WTC11 (cell line): ENCODE results near the gene USP2. TPM values are rescaled to one million over a fixed set of nuclear protein-coding genes. Genes with fewer than 3 reads are reported as not detected.

Experiments used
- ATAC-seq: fragments of 200-7000 bp; cut with Tn5 transposase; 2 replicates; pipeline ENCODE4 v1.10.0; 2021; ENCODE audit warnings: mild to moderate bottlenecking, moderate library complexity
- CTCF ChIA-PET: fragments of 300-600 bp; sonication (Branson Sonifier 250); formaldehyde crosslinking; loops from one replicate; lab custom pipeline; 2021; ENCODE audit warnings: antibody characterized with exemption; lab: Charles Lee
- POLR2A ChIA-PET: fragments of 350-600 bp; sonication (Branson Sonifier 250); formaldehyde crosslinking; loops from one replicate; lab custom pipeline; 2021; ENCODE audit warnings: antibody characterized with exemption; lab: Charles Lee
- DNase-seq: peaks from one replicate; pipeline ENCODE4 v3.0.0; 2021; ENCODE audit warnings: low spot score
- H3K27ac Mint-ChIP-seq: 2 replicates; pipeline ENCODE4 v1.8.0; 2021; ENCODE audit warnings: mixed read lengths
- H3K27me3 Mint-ChIP-seq: 2 replicates; pipeline ENCODE4 v1.8.0; 2021; ENCODE audit warnings: low read depth, mild to moderate bottlenecking, moderate library complexity, mixed read lengths
- H3K36me3 Mint-ChIP-seq: 2 replicates; pipeline ENCODE4 v1.8.0; 2021; ENCODE audit warnings: mixed read lengths
- H3K4me1 Mint-ChIP-seq: 2 replicates; pipeline ENCODE4 v1.8.0; 2022; ENCODE audit warnings: mixed read lengths
- H3K4me3 Mint-ChIP-seq: 2 replicates; pipeline ENCODE4 v1.8.0; 2021; ENCODE audit warnings: mild to moderate bottlenecking, moderate library complexity, mixed read lengths
- H3K9me3 Mint-ChIP-seq: 2 replicates; pipeline ENCODE4 v1.8.0; 2021; ENCODE audit warnings: mixed read lengths
- AR ChIP-seq: fragments of 250-450 bp; sonication (Bioruptor Pico); IDR thresholded peaks from 2 replicates; pipeline ENCODE4 v1.9.0; 2021; ENCODE audit warnings: mild to moderate bottlenecking
- ATF2 ChIP-seq: sonication (generic); formaldehyde crosslinking; IDR thresholded peaks from 2 replicates; pipeline ENCODE4 v1.8.1; 2022; ENCODE audit warnings: low read depth, missing genetic modification reagents, borderline replicate concordance
- ATF6 ChIP-seq: sonication (generic); formaldehyde crosslinking; IDR thresholded peaks from 2 replicates; pipeline ENCODE4 v1.8.1; 2023; ENCODE audit warnings: mild to moderate bottlenecking, missing genetic modification reagents
- ESRRA ChIP-seq: sonication (generic); formaldehyde crosslinking; IDR thresholded peaks from 2 replicates; pipeline ENCODE4 v1.8.1; 2022; ENCODE audit warnings: mild to moderate bottlenecking, missing genetic modification reagents, borderline replicate concordance
- FOXJ3 ChIP-seq: sonication (generic); formaldehyde crosslinking; IDR thresholded peaks from 2 replicates; pipeline ENCODE4 v1.9.0; 2021; ENCODE audit warnings: missing genetic modification reagents, mild to moderate bottlenecking, borderline replicate concordance
- HMGA2 ChIP-seq: fragments of 250-450 bp; sonication (Bioruptor Pico); IDR thresholded peaks from 2 replicates; pipeline ENCODE4 v1.4.0; 2021; ENCODE audit warnings: mild to moderate bottlenecking, moderate library complexity
- JAZF1 ChIP-seq: fragments of 250-450 bp; sonication (Bioruptor Pico); IDR thresholded peaks from 2 replicates; pipeline ENCODE4 v1.9.0; 2021; ENCODE audit warnings: moderate library complexity, mild to moderate bottlenecking, inconsistent platforms
- JUN ChIP-seq: sonication (generic); formaldehyde crosslinking; IDR thresholded peaks from 2 replicates; pipeline ENCODE4 v1.8.0; 2023; ENCODE audit warnings: mild to moderate bottlenecking, missing genetic modification reagents
- MAX ChIP-seq: sonication (generic); formaldehyde crosslinking; IDR thresholded peaks from 2 replicates; pipeline ENCODE4 v1.8.0; 2022; ENCODE audit warnings: mild to moderate bottlenecking, missing genetic modification reagents
- NFYB ChIP-seq: sonication (generic); formaldehyde crosslinking; conservative IDR thresholded peaks from 2 replicates; pipeline ENCODE4 v1.8.0; 2022; ENCODE audit warnings: low read depth, missing genetic modification reagents
- RELA ChIP-seq: sonication (generic); formaldehyde crosslinking; IDR thresholded peaks from 2 replicates; pipeline ENCODE4 v1.8.1; 2022; ENCODE audit warnings: missing genetic modification reagents, mild to moderate bottlenecking, borderline replicate concordance
- RORB ChIP-seq: fragments of 250-450 bp; sonication (Bioruptor Pico); IDR thresholded peaks from 2 replicates; pipeline ENCODE4 v1.9.0; 2021; ENCODE audit warnings: mild to moderate bottlenecking
- STAT6 ChIP-seq: sonication (generic); formaldehyde crosslinking; conservative IDR thresholded peaks from 2 replicates; pipeline ENCODE4 v1.8.1; 2023; ENCODE audit warnings: mild to moderate bottlenecking, low read depth, missing genetic modification reagents, moderate library complexity
- TEAD1 ChIP-seq: sonication (generic); formaldehyde crosslinking; IDR thresholded peaks from 2 replicates; pipeline ENCODE4 v1.8.0; 2022; ENCODE audit warnings: mild to moderate bottlenecking, missing genetic modification reagents
- TEAD4 ChIP-seq: sonication (generic); formaldehyde crosslinking; IDR thresholded peaks from 2 replicates; pipeline ENCODE4 v1.8.0; 2022; ENCODE audit warnings: mild to moderate bottlenecking, missing genetic modification reagents
- USF2 ChIP-seq: sonication (generic); formaldehyde crosslinking; IDR thresholded peaks from 2 replicates; pipeline ENCODE4 v1.8.1; 2023; ENCODE audit warnings: mild to moderate bottlenecking, missing genetic modification reagents, moderate library complexity
- ZNF121 ChIP-seq: sonication (generic); formaldehyde crosslinking; IDR thresholded peaks from 2 replicates; pipeline ENCODE4 v1.8.0; 2023; ENCODE audit warnings: missing genetic modification reagents
- ZNF263 ChIP-seq: sonication (generic); formaldehyde crosslinking; IDR thresholded peaks from 2 replicates; pipeline ENCODE4 v1.8.1; 2022; ENCODE audit warnings: low read depth, mild to moderate bottlenecking, moderate library complexity, missing genetic modification reagents
- ZNF281 ChIP-seq: sonication (generic); formaldehyde crosslinking; IDR thresholded peaks from 2 replicates; pipeline ENCODE4 v1.8.0; 2023; ENCODE audit warnings: mild to moderate bottlenecking, missing genetic modification reagents
- ZNF317 ChIP-seq: sonication (generic); formaldehyde crosslinking; IDR thresholded peaks from 2 replicates; pipeline ENCODE4 v1.8.1; 2023; ENCODE audit warnings: low read depth, mild to moderate bottlenecking, moderate library complexity, missing genetic modification reagents, borderline replicate concordance
- ZNF416 ChIP-seq: fragments of 250-450 bp; sonication (Bioruptor Pico); IDR thresholded peaks from 2 replicates; pipeline ENCODE4 v1.9.0; 2021; ENCODE audit warnings: mild to moderate bottlenecking, inconsistent platforms
- ZNF512 ChIP-seq: sonication (generic); formaldehyde crosslinking; IDR thresholded peaks from 2 replicates; pipeline ENCODE4 v1.8.1; 2022; ENCODE audit warnings: missing genetic modification reagents, borderline replicate concordance
- total RNA-seq: library from RNA; stranded (reverse); gene quantifications from 3 replicates; pipeline ENCODE4 v1.2.3, GENCODE V29; 2021

USP2 gene
- total RNA-seq, 1 experiment from 2014 or later, result 8.0 TPM

- Mint-ChIP-seq H3K4me1 (peaks cover 5% of the 10 kb centered on the region), H3K27me3 (no peaks in the 10 kb centered on the region), H3K36me3 (peaks cover 7% of the 10 kb centered on the region), H3K27ac (no peak overlapping the region), H3K4me3 (no peak overlapping the region), H3K9me3 (peaks cover 11% of the 10 kb centered on the region)
- ChIA-PET CTCF (no interaction called here), POLR2A (interaction anchor here (1.2 kb wide), 1 partner anchor 15 kb away, joined by 3 read pairs; no protein-coding TSS in a partner anchor)
- DNase-seq (no peak), ATAC-seq (no peak)
- TF ChIP-seq JAZF1 (no peak), HMGA2 (no peak), ZNF281 (CRISPR knock-in tag) (no peak), USF2 (CRISPR knock-in tag) (no peak), MAX (CRISPR knock-in tag) (no peak), ZNF263 (CRISPR knock-in tag) (no peak), ZNF416 (CRISPR knock-in tag) (no peak), ATF2 (CRISPR knock-in tag) (no peak), ZNF121 (no peak), NFYB (no peak), TEAD4 (CRISPR knock-in tag) (no peak), AR (CRISPR knock-in tag) (no peak), RELA (no peak)
Measured at GRCh38 chr11:119410501-119410900, 29.0 kb upstream of the USP2 start.

GRCh38 chr11:119409731-119410130 is 28.2 kb upstream of the USP2 start:
- peaks cover 7% of the 10 kb centered on the region for H3K36me3 Mint-ChIP-seq
- H3K4me1 Mint-ChIP-seq, result 0 out of 2 replicates have a peak, but pooled peaks cover 4% of the 10 kb centered on the region
- DNase-seq (no peak), ATAC-seq (no peak)
- no peak overlapping the region for H3K27ac Mint-ChIP-seq
- H3K27me3 Mint-ChIP-seq, result no peaks in the 10 kb centered on the region
- ChIA-PET CTCF (interaction anchor here (1.1 to 1.6 kb wide), 2 partner anchors 54 to 65 kb away, joined by 4 to 5 read pairs; no protein-coding TSS in a partner anchor), POLR2A (no interaction called here)
- peaks cover 11% of the 10 kb centered on the region for H3K9me3 Mint-ChIP-seq
- no peak overlapping the region for H3K4me3 Mint-ChIP-seq
- TF ChIP-seq ZNF512 (CRISPR knock-in tag), result no peak
- no peak for TF ChIP-seq JAZF1
- TF ChIP-seq TEAD1 (CRISPR knock-in tag), result no peak
- no peak for TF ChIP-seq ESRRA (CRISPR knock-in tag)
- no peak for TF ChIP-seq ATF6 (CRISPR knock-in tag)
- TF ChIP-seq JUN (CRISPR knock-in tag), result no peak
- no peak for TF ChIP-seq RORB (CRISPR knock-in tag)
- no peak for TF ChIP-seq FOXJ3 (CRISPR knock-in tag)
- TF ChIP-seq STAT6 (CRISPR knock-in tag), result no peak
- no peak for TF ChIP-seq ZNF317
